COR-L47 (cell line): ENCODE results near the gene AFF3.

Experiments used
- DNase-seq: peaks from one replicate; lab custom pipeline; 2025; lab: John Stamatoyannopoulos, UW

Gene AFF3

DNA sequence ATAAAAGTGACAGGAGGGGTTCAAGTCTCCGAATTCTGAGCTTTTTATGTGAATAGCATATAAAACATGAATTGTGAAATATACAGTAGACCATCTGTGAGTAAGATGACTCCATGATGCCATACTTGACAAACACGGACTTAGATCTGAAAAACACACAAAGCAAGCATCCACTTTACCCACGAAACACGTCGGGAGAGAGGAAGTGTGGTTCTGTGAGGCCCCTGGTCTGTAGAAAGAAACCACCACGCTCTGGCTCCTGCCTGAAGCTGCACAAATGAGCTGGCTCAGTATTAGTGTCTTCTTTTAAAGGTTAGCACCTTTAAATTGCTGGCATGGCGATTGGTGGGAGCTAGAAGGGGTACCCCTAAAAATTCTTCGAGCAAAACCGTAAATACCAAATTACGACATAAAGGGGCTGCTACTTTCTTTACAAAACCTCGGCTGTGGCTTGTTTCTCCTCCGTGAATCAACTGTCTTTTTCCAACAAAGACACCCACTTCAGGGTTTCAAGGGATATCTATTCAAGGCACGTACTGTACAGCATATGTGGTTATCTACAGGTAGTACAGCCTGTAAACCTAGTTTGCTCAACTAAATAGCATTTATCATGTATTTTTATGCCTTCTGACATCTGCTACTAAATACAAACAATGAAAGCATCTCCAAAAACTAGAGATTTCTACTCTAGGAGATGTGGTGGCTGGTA, 70.9 kb downstream of the AFF3 start:
- DNase-seq: no peak

DNA sequence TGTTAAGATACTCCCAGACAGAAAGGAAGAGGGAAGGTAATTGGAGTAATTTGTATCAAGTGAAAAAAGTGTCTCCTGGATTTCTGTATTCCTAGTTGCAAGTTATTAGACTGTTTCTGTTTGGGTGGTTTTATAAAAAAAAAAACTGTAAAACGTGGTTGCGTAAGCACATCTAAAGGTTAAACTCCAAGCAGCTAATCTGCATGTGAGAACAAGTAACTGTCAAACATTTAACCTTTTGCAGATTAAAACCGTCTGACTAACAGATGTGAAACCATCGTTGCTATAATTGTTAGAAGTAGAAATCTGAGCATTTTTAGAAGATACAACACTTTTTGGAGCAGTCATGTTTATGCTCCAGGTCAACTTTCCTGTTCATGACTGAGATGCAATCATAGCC, 72.3 kb downstream of the AFF3 start:
- no peak for DNase-seq

DNA sequence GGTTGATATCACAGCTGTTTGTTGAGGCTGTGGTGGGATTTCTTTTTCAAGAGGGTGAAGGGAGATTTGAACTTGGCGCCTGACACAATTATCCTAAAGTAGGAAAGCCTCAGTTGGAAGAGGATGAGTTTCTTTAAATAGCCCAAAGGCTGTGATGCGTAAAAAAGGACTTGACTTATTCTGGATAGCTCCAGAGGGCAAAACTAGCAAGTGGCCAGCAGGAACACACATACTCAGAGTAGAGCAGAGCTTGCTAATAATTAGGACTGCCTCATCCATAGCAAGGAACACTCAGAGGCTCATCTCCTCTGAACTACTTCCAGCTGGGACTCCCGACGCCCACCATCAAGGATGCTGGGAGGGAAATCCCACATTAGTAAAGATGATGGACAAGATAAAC, 74.0 kb downstream of the AFF3 start:
- DNase-seq: no peak

DNA sequence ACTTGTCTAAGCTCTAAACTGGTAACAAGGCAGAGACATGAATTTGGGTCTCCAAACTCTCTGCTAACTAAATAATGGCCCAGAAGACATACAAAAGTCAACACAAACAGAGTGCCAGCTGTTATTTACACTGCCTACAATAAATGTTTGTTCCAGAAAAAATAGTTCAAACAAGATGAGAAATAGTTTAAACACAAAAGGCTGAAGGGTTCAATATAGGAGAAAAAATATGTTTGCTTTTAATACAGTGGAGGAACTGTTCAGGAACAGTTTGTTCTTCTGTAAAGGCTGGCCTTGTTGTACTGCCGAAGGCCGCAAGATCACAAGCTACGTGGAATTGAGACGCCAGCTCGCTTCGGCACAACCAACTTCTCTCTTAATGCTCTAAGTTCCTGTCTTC, 74.6 kb downstream of the AFF3 start:
- DNase-seq: no peak

DNA sequence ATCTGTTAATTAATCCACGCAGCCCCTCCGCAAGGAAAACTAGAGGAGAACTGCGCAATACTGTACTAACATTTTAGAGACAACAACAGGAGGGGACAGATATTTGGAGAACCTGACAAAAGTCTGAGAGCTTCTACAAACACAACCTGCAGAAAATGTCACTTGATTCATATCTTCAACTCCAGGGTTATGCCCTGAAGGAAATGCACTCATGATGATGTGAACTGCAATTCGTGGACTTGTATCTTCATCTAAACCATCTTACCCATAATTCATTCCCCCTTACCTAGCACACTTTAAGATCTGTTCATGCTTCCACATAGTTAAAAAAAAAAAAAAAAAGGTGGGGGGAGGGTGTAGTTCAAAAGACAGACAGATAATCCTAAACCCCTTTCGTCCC, 75.5 kb downstream of the AFF3 start:
- no peak for DNase-seq

DNA sequence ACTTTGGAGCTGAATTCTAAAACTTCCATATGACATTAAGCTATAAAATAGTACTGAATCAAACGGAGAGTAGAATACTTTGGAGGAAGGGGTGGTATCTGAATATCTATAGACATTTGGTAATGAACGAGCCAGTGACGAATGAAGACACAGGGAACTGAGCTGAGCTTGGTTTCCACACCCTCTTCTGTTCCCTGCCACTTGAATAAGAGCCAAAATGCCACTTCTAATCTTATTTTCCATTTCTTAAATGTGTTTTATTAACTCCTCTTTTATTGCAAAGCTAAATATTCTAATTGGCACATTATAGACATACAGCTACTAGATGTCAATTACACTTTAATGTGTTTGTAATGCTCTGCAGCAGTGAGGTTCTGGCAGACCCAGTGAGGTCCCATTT, 76.1 kb downstream of the AFF3 start:
- DNase-seq: no peak

DNA sequence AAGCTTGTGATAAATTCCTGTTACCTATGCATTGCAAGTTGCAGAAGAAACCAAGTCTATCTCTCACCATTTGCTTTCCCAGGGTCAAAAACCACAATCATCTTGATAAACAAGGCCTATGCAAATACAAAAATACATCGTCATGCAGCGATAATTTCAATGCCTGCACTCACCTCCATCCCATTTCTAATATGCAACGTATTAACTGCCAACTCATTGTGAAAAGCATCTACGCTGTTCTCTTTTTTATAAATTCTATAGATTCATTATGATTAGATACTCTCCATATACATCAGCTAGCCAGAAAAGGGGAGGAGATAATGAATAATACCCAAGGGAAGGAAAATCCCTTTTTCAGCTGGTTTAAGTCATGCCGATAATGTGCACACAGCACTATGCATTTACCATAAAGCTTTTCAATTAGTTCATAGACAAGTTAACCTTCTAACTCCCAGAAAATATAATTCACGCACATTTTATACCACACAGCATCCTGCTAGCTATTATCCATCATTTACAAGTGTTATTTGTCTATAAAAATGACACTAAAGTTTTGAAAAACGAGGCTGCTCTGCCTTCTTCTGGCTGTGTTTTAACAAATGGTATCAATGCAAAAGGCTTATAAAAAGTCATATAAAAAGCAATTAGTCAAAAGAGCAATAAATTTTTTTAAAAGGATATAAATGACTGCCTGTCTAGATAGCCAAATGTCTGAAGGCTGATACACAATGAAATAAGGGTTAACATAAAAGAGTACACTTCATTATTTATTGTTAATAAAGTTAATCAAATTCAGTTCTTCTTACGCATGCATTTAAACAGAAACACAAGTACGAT, 77.6 kb downstream of the AFF3 start:
- DNase-seq: no peak

DNA sequence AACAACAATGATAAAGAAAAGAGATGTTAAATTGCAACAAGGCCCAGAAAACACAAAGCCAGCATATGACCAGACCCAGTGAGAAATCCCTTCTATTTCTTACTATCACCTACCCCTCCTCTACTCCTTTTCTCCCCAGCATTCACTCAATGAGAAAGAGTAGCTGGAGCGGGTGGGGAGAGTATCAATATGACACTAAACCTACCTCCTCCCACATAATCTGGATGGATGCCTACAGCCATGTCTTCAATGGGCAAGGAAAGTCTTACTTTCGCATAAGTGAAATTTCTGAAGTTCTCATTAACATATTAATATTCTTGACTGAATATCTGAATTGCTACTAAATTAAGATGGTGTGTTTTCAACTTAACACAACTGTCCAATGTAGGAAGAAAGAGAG, 78.2 kb downstream of the AFF3 start:
- no peak for DNase-seq

DNA sequence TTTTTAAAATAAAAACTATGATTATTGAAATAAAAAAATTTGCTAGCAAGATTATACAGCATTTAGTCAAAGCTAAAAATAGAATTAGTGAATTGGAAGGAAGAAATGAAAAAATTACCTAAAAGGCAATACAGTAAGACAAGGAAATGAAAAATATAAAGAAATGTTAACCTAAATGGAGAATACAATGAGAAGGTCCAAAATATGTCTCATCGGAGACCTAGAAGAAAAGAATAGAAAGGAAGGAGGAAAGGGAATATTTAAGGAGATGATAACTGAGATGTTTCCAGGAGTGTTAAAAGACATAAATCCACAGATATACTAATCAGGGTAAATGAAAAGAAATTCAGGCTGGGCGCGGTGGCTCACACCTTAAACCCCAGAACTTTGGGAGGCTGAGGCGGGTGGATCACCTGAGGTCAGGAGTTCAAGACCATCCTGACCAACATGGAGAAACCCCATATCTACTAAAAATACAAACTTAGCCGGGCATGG, 78.9 kb downstream of the AFF3 start:
- DNase-seq: no peak

DNA sequence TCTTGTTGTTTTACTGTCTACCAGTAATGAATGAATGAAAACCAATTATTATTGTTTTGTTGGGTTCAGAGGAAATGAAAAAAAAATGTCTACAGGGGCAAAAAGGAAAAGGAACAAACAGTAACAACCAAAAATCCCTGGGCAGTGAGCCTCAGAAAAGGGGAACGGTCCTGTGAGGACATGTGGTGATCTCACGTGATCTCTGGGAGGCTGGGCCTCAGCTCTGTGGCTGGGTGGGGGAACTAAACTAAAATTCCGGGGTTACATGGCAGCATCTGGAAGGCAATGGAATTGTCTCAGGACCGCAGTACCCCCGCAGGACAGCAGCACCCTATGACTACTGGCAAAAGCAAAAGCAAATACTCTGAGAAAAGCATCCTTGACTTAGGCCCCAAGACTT, 80.1 kb downstream of the AFF3 start:
- DNase-seq: no peak

DNA sequence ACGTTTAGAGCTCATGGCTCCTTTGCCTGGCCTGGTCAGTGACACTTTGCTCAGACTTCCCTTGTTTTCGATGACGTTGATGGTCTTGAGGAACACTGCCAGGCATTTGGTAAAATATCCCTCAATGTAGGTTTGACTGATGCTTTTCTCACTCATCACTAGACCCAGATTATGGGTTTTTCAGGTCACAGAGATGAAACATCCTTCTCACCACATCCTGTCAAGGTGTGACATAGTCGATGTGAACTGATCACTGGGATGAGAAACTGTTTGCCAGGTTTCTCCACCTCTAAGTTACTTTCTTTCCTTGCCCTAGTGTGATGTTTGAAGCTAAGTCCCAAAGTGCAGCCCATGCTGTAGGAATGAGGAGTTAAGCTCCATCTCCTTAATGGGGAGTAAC, 81.5 kb downstream of the AFF3 start:
- no peak for DNase-seq

DNA sequence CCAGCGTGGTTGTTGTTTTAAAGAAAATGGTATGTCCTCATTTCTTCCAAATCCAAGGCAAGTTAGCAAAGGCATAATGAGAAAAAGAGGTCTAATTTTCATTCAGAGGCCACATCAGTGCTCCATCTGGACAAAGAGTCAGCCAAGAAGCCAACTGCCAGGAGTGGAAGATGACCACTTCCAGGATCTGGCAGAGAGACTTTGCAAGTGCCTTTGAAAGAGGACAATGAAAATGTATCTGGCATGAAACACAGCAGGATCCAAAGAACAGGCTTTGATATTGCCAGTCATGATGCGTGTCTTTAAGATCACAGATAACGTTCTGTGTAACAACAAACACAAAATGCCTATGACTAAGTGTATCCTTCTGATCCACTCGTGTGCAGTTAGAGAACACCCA, 82.8 kb downstream of the AFF3 start:
- no peak for DNase-seq

DNA sequence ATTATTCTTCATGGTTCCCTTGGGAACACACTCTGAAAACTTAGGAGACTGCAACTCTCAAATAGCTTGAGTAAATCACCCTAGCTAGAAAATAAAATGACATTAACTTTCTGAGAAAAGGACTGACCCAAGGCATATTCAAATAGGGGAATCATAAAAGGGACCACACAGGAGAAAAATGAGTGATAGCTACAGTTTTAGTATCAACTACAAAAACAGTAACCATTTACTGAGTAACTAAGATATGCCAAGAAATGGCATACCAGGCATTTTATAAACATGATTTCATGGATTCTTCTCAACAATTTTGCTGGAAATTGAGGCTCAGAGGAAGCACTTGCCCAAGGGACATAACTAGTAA, 84.5 kb downstream of the AFF3 start:
- DNase-seq: no peak

DNA sequence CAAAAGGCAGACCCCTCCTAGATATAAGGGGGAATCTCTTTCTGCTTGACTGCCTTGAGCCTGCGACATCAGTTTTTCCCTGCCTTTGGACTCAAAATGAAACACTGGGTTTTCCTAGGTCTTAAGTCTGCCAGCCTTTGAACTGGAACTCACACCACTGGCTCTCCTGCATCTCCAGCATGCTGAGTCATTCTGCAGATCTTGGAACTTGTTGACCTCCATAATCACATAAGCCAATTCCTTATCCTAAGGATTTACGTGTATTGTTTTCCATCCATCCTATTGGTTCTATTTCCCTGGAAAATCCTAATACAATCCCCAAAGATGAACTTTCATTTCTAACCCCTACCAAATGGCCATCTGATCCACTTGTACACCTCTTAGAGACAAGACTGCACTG, 88.0 kb downstream of the AFF3 start:
- DNase-seq: no peak

DNA sequence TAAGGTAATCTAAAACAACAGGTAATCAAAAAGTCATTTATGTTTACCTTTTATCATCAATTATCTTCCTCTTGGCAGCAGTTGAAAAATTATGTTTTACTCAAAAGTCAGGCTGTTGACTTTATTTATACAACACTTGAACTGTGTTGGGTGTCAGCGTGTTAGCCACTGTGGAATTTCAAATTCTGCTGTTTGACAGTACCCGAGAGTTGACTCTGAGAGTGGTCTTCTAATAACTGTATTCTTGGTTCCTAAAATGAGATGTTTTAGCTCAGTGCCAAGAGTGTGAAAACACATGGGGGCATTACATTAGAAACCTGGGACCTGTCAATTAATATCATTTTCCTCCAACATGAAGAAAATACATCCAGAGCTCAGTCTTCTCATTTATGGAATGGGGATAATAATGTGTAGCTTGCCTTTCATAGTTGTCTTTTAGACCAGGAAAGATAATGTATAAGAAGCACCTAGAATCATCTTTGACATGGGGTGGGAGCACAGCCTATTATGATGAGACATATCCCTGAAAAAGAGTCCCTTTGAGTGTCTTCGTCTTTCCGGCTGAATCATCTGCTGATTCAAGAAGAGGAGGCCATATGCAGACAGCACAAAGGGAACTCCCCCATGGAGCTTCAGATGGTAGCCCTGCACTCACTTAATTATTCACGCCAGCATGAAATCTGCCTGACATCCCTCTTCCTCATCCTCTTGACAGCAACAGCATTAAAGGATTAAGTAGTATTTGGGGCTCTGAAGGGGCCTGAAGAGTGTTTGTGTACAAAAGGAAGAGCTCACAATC, 89.1 kb downstream of the AFF3 start:
- no peak for DNase-seq

DNA sequence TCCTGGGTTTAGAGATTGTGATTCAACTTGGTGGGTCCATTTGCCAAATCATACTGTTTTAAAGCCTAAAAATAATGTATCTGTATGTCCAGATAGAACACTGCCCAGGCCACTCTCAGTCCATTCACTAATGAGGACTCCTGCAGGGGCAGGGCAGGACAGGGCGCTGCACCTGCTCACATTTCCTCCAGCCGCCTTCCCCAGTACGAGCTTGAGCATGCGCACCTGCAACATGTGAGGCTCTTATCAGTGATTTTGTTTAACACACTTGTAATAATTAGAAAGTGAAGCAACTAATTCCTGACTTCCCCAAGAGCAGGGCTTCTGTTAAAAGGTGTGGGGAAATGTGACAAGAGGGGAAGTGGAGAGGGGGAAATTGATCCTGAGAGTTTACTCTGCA, 89.7 kb downstream of the AFF3 start:
- DNase-seq: no peak

DNA sequence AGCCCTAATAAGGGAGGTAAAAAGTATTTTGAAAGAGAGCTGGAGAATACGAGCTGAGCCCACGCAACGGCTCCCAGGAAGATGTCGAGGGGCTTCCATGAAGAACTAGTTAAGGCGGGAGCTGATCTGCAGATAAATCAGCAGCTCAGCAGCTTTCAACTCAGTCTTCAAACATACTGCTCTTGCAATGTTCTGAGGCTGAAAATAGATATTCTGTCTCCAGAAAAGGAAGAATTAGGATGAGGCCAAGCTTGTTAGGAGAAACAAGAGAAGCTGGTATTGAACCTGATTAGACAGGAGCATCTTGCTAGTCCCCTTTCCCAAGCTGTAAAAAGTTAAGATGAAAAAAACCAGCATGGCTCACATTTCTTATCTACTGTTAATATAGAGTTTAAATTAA, 91.1 kb downstream of the AFF3 start:
- DNase-seq: no peak

DNA sequence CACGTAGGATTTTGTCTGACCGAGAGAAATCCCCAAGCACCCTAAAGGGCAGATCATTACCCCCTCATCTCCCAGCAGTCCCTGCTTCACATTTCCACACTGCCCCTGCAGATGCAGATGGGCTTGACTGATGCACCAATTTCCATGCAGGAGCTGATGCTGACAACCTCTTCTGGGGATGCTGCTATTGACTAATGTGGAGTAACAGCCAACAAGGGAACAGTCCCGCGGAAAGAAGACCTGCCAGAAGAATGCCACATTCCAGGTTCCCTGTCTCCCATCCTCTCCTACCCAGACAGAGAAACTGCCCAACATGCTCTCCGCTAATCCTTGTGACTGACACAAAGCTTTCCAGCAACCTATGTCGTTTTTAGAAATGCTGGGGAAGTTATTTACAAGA, 91.7 kb downstream of the AFF3 start:
- no peak for DNase-seq

DNA sequence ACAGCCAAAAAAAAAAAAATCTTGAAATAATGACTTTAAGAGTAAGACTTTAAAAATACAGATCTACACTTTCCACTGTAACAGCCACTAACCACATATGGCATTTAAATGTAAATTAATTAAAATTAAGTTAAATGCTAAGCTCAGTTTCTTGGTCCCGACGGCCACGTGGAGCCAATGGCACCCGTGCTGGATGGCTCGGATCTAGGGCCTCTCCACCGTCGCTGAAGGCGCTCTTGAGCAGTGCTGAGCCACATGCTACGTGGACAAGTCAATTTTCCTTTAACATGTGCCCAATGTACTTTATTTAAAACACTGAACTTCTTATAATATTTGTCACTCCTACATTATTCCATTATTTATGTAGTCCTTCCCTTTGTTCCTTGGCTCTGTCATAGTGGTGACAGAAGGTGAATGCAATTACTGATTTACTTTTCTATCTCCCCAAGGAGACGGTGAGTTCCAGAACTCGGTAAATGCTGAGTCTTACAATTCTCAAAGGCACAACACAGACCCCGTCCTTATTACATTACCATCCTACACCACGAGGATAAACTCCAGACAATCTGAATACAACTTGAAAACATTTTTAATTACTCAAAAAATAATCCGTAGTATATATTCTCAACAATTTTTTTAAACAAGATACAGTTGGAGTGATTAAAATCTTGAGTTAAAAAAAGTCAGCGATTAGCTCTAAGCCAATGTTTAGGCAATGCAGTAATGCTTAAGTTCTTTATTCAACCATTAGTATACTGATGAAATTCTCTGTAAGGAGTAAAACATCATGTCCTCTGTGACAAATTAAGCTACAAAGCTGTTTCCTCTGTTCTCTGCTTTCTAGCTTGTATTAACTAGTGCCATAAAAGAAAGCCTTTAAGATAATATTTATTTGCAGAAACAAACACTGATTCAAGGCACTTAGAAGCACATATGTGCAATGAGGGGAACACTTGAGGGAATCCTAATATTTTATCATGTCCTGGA, 95.1 kb downstream of the AFF3 start:
- no peak for DNase-seq

DNA sequence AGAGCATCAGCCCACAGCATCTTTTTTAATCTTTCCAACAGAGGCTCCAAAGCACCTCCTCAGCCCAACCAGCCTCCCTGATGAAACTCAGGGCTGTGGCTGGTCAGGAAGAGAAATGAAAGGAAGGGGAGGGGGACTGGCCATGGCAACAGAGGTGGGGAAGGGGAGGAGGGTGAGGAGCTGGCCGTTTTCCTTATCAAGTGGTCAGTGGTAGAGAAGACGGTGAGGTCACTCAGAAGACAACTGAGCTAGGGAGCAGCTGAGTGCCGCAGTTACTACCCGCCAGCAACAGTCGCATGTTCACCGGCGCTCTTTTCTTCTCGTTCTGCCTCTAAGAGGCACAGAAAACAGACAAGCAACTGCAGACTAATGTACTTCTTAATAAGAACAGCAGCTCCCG, 97.4 kb downstream of the AFF3 start:
- DNase-seq: no peak

DNA sequence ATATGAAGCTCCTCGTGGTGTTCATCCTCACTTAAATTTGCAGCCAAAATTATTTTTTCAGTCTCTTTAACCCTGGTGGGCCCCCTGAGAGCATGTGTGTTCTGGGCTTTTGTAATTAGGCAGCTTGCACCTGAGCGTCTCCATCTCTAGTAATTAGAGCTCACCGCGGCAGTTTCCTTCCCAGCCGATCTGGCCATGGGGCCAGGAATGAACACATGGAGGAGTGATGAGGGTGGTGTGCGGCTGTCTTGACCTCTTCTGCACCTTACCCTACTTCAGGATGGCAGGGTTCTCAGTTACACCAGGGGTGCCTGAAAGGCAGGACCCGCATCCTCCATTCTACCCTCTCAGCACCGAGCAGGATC, 98.5 kb downstream of the AFF3 start:
- no peak for DNase-seq
